Endothelial cell (in vitro differentiated cells): ENCODE results near the gene NFKB1. TPM values are rescaled to one million over a fixed set of nuclear protein-coding genes. Genes with fewer than 3 reads are reported as not detected.

Source experiments
- DNase-seq: peaks from one replicate; pipeline ENCODE4 v3.0.0; 2021; ENCODE audit warnings: low spot score
- H3K27ac Mint-ChIP-seq: one replicate; pipeline ENCODE4 v1.8.0; 2021; ENCODE audit warnings: mixed read lengths, inconsistent platforms; ENCODE audit not compliant: unreplicated experiment
- H3K27me3 Mint-ChIP-seq: one replicate; pipeline ENCODE4 v1.8.0; 2021; ENCODE audit warnings: mild to moderate bottlenecking, moderate library complexity, mixed read lengths, inconsistent platforms; ENCODE audit not compliant: unreplicated experiment
- H3K36me3 Mint-ChIP-seq: one replicate; pipeline ENCODE4 v1.8.0; 2021; ENCODE audit warnings: mild to moderate bottlenecking, low read depth, mixed read lengths, inconsistent platforms; ENCODE audit not compliant: unreplicated experiment
- H3K4me1 Mint-ChIP-seq: one replicate; pipeline ENCODE4 v1.8.0; 2021; ENCODE audit warnings: mild to moderate bottlenecking, mixed read lengths, inconsistent platforms; ENCODE audit not compliant: unreplicated experiment
- H3K4me3 Mint-ChIP-seq: one replicate; pipeline ENCODE4 v1.8.0; 2021; ENCODE audit warnings: mild to moderate bottlenecking, mixed read lengths, inconsistent platforms; ENCODE audit not compliant: unreplicated experiment
- H3K9me3 Mint-ChIP-seq: one replicate; pipeline ENCODE4 v1.8.0; 2021; ENCODE audit warnings: mixed read lengths, inconsistent platforms; ENCODE audit not compliant: unreplicated experiment
- CTCF ChIP-seq: fragments of 200-600 bp; sonication (generic); IDR thresholded peaks from one replicate; pipeline ENCODE4 v1.5.0; 2021; ENCODE audit warnings: antibody characterized with exemption; ENCODE audit not compliant: unreplicated experiment
- total RNA-seq: library from RNA; stranded (reverse); fragmentation: NEBNext Ultra II Directional; extraction: Animal tissue kit (Norgen Biotek cat#: 25700); gene quantifications from one replicate; pipeline ENCODE4 v1.2.1, GENCODE V29; 2021; ENCODE audit not compliant: unreplicated experiment

NFKB1 gene
- total RNA-seq, 1 donor from 2014 or later, result 26.0 TPM

GRCh38 chr4:102526532-102526931 lies 25.4 kb downstream of the NFKB1 start:
- H3K36me3 Mint-ChIP-seq, result peaks cover 4% of the 10 kb centered on the region
- H3K27ac Mint-ChIP-seq, result no peak overlapping the region
- no peak for TF ChIP-seq CTCF
- DNase-seq, result no peak
- H3K4me1 Mint-ChIP-seq, result peaks cover 29% of the 10 kb centered on the region
- peaks cover 2% of the 10 kb centered on the region for H3K27me3 Mint-ChIP-seq
- no peaks in the 10 kb centered on the region for H3K9me3 Mint-ChIP-seq
- H3K4me3 Mint-ChIP-seq, result no peak overlapping the region

DNA sequence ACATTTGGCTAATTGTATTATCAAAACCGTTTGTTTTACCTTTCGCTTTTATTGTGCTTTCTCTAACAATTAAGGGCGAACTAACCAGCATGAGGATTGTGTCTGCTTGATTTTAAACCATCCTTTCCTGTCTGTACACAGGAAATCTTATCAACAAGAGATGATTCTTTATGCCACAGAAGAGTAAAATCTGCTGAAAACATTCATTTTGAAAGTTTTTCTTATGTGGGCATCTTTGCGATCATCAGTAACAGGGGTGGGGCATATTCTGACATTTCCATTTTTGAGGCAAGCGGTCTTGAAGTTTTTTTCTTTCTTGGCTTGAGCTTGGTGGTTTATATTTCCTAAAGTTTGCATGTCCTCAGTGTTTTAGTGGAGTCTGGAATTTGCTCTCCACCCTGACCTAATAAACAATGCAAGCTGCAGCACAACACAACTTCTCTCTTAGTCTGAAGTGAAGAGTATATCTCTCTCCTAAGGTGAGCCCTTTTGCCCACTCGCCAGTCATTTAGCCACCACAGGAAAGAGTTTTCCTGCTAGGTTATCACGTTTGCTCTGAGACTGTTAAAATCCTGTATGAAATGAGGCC lies 26.6 kb downstream of the NFKB1 start:
- DNase-seq, result no peak

DNA sequence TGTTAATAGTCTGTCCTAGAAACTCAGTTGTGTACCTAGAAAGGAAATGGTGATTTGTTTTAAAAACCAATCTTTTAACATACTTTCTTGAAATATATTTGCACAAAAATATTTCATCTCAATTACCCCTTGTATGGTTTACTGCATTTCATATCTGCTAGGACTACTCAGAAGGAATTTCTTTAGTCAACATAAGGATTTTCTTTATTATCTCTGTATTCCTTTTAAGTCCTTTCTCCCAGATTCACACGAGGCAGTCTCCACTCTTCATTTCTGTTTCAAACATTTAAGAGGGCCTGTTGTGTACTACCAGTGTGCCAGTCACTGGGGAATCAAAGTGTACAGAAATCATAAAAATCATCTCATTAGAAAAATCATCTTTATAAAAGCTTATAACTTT lies 28.8 kb downstream of the NFKB1 start:
- H3K27ac Mint-ChIP-seq, result no peak overlapping the region
- H3K4me1 Mint-ChIP-seq, result peaks cover 29% of the 10 kb centered on the region
- H3K27me3 Mint-ChIP-seq, result peaks cover 2% of the 10 kb centered on the region

More for the DNA sequence above, 26.6 kb downstream of the NFKB1 start:
- Mint-ChIP-seq H3K36me3 (peaks cover 4% of the 10 kb centered on the region), H3K4me1 (peaks cover 29% of the 10 kb centered on the region), H3K27me3 (peaks cover 2% of the 10 kb centered on the region), H3K27ac (peak overlapping the region; percentile 78), H3K9me3 (no peaks in the 10 kb centered on the region), H3K4me3 (no peak overlapping the region)
- TF ChIP-seq CTCF, result no peak

DNA sequence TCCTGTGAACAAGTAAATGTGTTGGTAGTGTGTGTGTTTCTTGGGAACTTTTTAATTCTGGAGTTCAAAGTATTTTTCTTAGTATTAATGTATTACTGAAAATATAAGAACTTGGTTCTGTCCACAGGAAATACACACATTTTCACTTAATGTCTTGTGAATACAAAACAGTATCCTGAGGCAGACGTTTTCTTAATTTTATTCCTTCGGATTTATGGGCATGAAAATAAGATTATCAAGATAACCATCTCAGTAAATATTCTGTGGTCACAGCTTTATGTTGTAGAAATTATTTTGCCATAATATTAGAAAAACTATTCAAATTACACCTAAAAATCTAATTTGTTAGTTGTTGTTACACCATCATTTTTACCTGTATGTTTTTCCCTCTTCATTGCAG lies 29.8 kb downstream of the NFKB1 start:
- Mint-ChIP-seq H3K4me3 (no peak overlapping the region), H3K4me1 (peaks cover 29% of the 10 kb centered on the region), H3K27ac (no peak overlapping the region), H3K27me3 (peaks cover 2% of the 10 kb centered on the region), H3K36me3 (peaks cover 1% of the 10 kb centered on the region), H3K9me3 (no peaks in the 10 kb centered on the region)
- no peak for TF ChIP-seq CTCF
- no peak for DNase-seq

More for the DNA sequence above, 28.8 kb downstream of the NFKB1 start:
- H3K9me3 Mint-ChIP-seq, result no peaks in the 10 kb centered on the region
- H3K4me3 Mint-ChIP-seq, result no peak overlapping the region
- no peak for DNase-seq
- TF ChIP-seq CTCF, result no peak
- peaks cover 4% of the 10 kb centered on the region for H3K36me3 Mint-ChIP-seq

DNA sequence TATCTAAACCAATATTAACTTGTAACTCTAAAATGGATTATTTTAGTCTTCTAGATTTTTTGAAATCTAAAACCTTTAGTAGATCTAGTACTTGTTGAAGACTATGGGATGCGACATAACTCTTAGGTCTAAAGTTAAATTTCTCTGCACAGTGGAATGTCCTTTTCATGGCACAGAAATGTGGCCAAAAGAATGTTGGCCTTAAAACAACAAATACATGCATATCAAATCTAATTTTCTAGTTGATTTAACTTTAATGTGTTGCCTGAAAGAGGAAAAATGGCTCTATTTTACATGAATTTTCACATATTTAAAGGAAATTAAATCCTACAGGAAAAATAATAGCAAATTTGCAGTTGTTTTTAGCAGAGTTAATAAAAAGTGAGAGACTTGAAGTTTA lies 30.3 kb downstream of the NFKB1 start:
- no peak for DNase-seq
- no peak for TF ChIP-seq CTCF
- no peak overlapping the region for H3K27ac Mint-ChIP-seq
- no peak overlapping the region for H3K4me3 Mint-ChIP-seq
- peaks cover 29% of the 10 kb centered on the region for H3K4me1 Mint-ChIP-seq
- H3K27me3 Mint-ChIP-seq, result peaks cover 2% of the 10 kb centered on the region
- no peaks in the 10 kb centered on the region for H3K9me3 Mint-ChIP-seq
- no peaks in the 10 kb centered on the region for H3K36me3 Mint-ChIP-seq
